HEK293 (cell line): ENCODE results near the gene ALDH16A1.

Experiments
- BCL11B ChIP-seq: fragments of 450-650 bp; formaldehyde crosslinking; IDR thresholded peaks from 2 replicates; pipeline ENCODE4 v1.5.1; 2016; ENCODE audit warnings: low read depth, missing biosample characterization, missing genetic modification characterization
- GLIS2 ChIP-seq: fragments of 450-650 bp; formaldehyde crosslinking; IDR thresholded peaks from 2 replicates; pipeline ENCODE4 v1.5.1; 2016; ENCODE audit warnings: missing biosample characterization, missing genetic modification characterization
- KLF1 ChIP-seq: fragments of 450-650 bp; formaldehyde crosslinking; IDR thresholded peaks from 2 replicates; pipeline ENCODE4 v1.5.1; 2016; ENCODE audit warnings: missing biosample characterization, missing genetic modification characterization
- WT1 ChIP-seq: fragments of 450-650 bp; formaldehyde crosslinking; IDR thresholded peaks from 2 replicates; pipeline ENCODE4 v1.5.1; 2016; ENCODE audit warnings: missing biosample characterization, missing genetic modification characterization
- YY2 ChIP-seq: fragments of 450-650 bp; formaldehyde crosslinking; IDR thresholded peaks from 2 replicates; pipeline ENCODE4 v1.5.1; 2016; ENCODE audit warnings: missing biosample characterization, missing genetic modification characterization
- ZBTB1 ChIP-seq: fragments of 450-650 bp; formaldehyde crosslinking; IDR thresholded peaks from 2 replicates; pipeline ENCODE4 v1.5.1; 2016; ENCODE audit warnings: missing biosample characterization, missing genetic modification characterization
- ZNF112 ChIP-seq: fragments of 450-650 bp; formaldehyde crosslinking; IDR thresholded peaks from 2 replicates; pipeline ENCODE4 v1.5.0; 2017; ENCODE audit warnings: missing biosample characterization, missing genetic modification characterization
- ZNF16 ChIP-seq: fragments of 450-650 bp; formaldehyde crosslinking; IDR thresholded peaks from 2 replicates; pipeline ENCODE4 v1.5.1; 2016; ENCODE audit warnings: low read depth, missing biosample characterization, missing genetic modification characterization
- ZNF184 ChIP-seq: fragments of 450-650 bp; IDR thresholded peaks from 2 replicates; pipeline ENCODE4 v1.5.1; 2018; ENCODE audit warnings: missing biosample characterization, mild to moderate bottlenecking, missing genetic modification characterization
- ZNF302 ChIP-seq: fragments of 450-650 bp; formaldehyde crosslinking; IDR thresholded peaks from 2 replicates; pipeline ENCODE4 v1.5.1; 2016; ENCODE audit warnings: missing biosample characterization, missing genetic modification characterization, low read depth
- ZNF324 ChIP-seq: fragments of 450-650 bp; formaldehyde crosslinking; IDR thresholded peaks from 2 replicates; pipeline ENCODE4 v1.5.1; 2016; ENCODE audit warnings: missing biosample characterization, missing genetic modification characterization
- ZNF404 ChIP-seq: fragments of 450-650 bp; formaldehyde crosslinking; IDR thresholded peaks from 2 replicates; pipeline ENCODE4 v1.5.1; 2017; ENCODE audit warnings: missing biosample characterization, missing genetic modification characterization
- ZNF416 ChIP-seq: fragments of 450-650 bp; formaldehyde crosslinking; IDR thresholded peaks from 2 replicates; pipeline ENCODE4 v1.5.1; 2016; ENCODE audit warnings: missing biosample characterization, missing genetic modification characterization
- ZNF423 ChIP-seq: fragments of 450-650 bp; formaldehyde crosslinking; IDR thresholded peaks from 2 replicates; pipeline ENCODE4 v1.5.1; 2016; ENCODE audit warnings: missing biosample characterization, missing genetic modification characterization
- ZNF426 ChIP-seq: fragments of 450-650 bp; formaldehyde crosslinking; IDR thresholded peaks from 2 replicates; pipeline ENCODE4 v1.5.1; 2017; ENCODE audit warnings: missing biosample characterization, missing genetic modification characterization, mild to moderate bottlenecking, inconsistent platforms, moderate library complexity
- ZNF544 ChIP-seq: fragments of 450-650 bp; formaldehyde crosslinking; IDR thresholded peaks from 2 replicates; pipeline ENCODE4 v1.5.0; 2017; ENCODE audit warnings: missing biosample characterization, missing genetic modification characterization
- ZNF560 ChIP-seq: fragments of 450-650 bp; formaldehyde crosslinking; IDR thresholded peaks from 2 replicates; pipeline ENCODE4 v1.5.1; 2017; ENCODE audit warnings: missing biosample characterization, missing genetic modification characterization, borderline replicate concordance
- ZNF623 ChIP-seq: fragments of 450-650 bp; formaldehyde crosslinking; IDR thresholded peaks from 2 replicates; pipeline ENCODE4 v1.5.1; 2016; ENCODE audit warnings: missing biosample characterization, missing genetic modification characterization
- ZNF654 ChIP-seq: fragments of 450-650 bp; formaldehyde crosslinking; IDR thresholded peaks from 2 replicates; pipeline ENCODE4 v1.5.1; 2016; ENCODE audit warnings: low read depth, missing biosample characterization, missing genetic modification characterization
- ZNF664 ChIP-seq: fragments of 450-650 bp; formaldehyde crosslinking; IDR thresholded peaks from 2 replicates; pipeline ENCODE4 v1.5.1; 2016; ENCODE audit warnings: missing biosample characterization, missing genetic modification characterization
- ZNF747 ChIP-seq: fragments of 450-650 bp; formaldehyde crosslinking; IDR thresholded peaks from 2 replicates; pipeline ENCODE4 v1.5.1; 2016; ENCODE audit warnings: missing biosample characterization, missing genetic modification characterization
- ZNF785 ChIP-seq: fragments of 450-650 bp; formaldehyde crosslinking; IDR thresholded peaks from 2 replicates; pipeline ENCODE4 v1.5.1; 2016; ENCODE audit warnings: missing biosample characterization, missing genetic modification characterization
- ZNF830 ChIP-seq: fragments of 450-650 bp; IDR thresholded peaks from 2 replicates; pipeline ENCODE4 v1.5.0; 2018; ENCODE audit warnings: missing biosample characterization, missing genetic modification characterization, low read depth, mild to moderate bottlenecking, moderate library complexity
- ZSCAN16 ChIP-seq: fragments of 450-650 bp; formaldehyde crosslinking; IDR thresholded peaks from 2 replicates; pipeline ENCODE4 v1.5.1; 2016; ENCODE audit warnings: missing biosample characterization, missing genetic modification characterization
- TF ChIP-seq, protein P1 (sequence below): fragments of 450-650 bp; formaldehyde crosslinking; IDR thresholded peaks from 2 replicates; pipeline ENCODE4; 2016; ENCODE audit warnings: missing biosample characterization, missing genetic modification characterization
- TF ChIP-seq, protein P2 (sequence below): fragments of 450-650 bp; formaldehyde crosslinking; IDR thresholded peaks from 2 replicates; pipeline ENCODE4 v1.5.1; 2016; ENCODE audit warnings: missing biosample characterization, missing genetic modification characterization
- TF ChIP-seq, protein P3 (sequence below): fragments of 450-650 bp; formaldehyde crosslinking; IDR thresholded peaks from 2 replicates; pipeline ENCODE4 v1.5.1; 2017; ENCODE audit warnings: missing biosample characterization, missing genetic modification characterization
- TF ChIP-seq, protein P4 (sequence below): fragments of 450-650 bp; formaldehyde crosslinking; IDR thresholded peaks from 2 replicates; pipeline ENCODE4 v1.5.1; 2017; ENCODE audit warnings: missing biosample characterization, missing genetic modification characterization
- TF ChIP-seq, protein P5 (sequence below): IDR thresholded peaks from 2 replicates; pipeline ENCODE4 v1.6.1; 2011; ENCODE audit warnings: mild to moderate bottlenecking, low read depth, low read length, borderline replicate concordance
- TF ChIP-seq, protein P6 (sequence below): fragments of 450-650 bp; formaldehyde crosslinking; IDR thresholded peaks from 2 replicates; pipeline ENCODE4 v1.5.1; 2017; ENCODE audit warnings: missing biosample characterization, missing genetic modification characterization

Gene ALDH16A1

DNA sequence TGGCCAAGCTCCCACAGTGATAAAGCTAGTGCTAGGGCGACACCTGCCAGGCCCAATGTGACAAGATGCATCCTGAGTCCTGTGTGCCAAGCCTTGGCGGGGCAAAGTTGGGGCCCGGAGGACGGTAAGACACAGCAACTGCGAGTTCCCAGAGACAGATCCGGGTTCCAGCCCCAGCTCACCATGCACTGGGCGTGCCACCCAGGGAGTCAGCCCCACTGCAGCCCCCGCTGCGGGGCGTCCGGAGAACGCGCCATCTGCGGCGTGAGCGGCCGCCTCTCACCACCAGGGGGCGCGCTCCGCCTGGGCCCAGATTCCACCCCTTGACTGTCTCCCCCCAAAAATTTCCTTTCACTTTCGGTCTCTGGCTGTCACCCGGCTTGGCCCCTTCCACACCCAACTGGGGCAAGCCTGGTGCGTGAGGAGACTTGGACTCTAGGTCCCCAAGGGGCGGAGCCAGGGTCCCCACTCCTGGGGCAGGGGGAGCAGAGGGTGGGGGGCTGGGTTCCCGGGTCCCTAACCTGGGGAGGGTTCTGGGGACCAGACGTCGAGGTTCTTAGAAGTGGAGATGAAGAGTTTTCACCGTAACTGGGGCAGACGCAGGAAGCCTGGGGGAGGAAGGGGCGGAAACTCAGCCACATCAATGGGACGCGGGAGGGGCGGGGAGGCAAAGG is 21.0 kb downstream of the ALDH16A1 start, which contains the start of gene FLT3LG (continued):
- TF ChIP-seq WT1 (tag by site-specific recombination), result 0 out of 2 replicates have a peak, but pooled peaks have one; percentile 36
- TF ChIP-seq ZNF785, result 0 out of 2 replicates have a peak, but pooled peaks have one; percentile 29
- TF ChIP-seq, protein P1, sequence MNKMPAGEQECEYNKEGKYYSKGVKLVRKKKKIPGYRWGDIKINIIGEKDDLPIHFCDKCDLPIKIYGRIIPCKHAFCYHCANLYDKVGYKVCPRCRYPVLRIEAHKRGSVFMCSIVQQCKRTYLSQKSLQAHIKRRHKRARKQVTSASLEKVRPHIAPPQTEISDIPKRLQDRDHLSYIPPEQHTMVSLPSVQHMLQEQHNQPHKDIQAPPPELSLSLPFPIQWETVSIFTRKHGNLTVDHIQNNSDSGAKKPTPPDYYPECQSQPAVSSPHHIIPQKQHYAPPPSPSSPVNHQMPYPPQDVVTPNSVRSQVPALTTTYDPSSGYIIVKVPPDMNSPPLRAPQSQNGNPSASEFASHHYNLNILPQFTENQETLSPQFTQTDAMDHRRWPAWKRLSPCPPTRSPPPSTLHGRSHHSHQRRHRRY (tag by site-specific recombination), result no peak
- TF ChIP-seq ZNF426 (tag by site-specific recombination), result no peak
- TF ChIP-seq ZNF830 (tag by site-specific recombination), result no peak
- no peak for TF ChIP-seq ZSCAN16 (tag by site-specific recombination)
- TF ChIP-seq, protein P2, sequence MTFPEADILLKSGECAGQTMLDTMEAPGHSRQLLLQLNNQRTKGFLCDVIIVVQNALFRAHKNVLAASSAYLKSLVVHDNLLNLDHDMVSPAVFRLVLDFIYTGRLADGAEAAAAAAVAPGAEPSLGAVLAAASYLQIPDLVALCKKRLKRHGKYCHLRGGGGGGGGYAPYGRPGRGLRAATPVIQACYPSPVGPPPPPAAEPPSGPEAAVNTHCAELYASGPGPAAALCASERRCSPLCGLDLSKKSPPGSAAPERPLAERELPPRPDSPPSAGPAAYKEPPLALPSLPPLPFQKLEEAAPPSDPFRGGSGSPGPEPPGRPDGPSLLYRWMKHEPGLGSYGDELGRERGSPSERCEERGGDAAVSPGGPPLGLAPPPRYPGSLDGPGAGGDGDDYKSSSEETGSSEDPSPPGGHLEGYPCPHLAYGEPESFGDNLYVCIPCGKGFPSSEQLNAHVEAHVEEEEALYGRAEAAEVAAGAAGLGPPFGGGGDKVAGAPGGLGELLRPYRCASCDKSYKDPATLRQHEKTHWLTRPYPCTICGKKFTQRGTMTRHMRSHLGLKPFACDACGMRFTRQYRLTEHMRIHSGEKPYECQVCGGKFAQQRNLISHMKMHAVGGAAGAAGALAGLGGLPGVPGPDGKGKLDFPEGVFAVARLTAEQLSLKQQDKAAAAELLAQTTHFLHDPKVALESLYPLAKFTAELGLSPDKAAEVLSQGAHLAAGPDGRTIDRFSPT (tag by site-specific recombination), result peak; percentile 62
- TF ChIP-seq, protein P3, sequence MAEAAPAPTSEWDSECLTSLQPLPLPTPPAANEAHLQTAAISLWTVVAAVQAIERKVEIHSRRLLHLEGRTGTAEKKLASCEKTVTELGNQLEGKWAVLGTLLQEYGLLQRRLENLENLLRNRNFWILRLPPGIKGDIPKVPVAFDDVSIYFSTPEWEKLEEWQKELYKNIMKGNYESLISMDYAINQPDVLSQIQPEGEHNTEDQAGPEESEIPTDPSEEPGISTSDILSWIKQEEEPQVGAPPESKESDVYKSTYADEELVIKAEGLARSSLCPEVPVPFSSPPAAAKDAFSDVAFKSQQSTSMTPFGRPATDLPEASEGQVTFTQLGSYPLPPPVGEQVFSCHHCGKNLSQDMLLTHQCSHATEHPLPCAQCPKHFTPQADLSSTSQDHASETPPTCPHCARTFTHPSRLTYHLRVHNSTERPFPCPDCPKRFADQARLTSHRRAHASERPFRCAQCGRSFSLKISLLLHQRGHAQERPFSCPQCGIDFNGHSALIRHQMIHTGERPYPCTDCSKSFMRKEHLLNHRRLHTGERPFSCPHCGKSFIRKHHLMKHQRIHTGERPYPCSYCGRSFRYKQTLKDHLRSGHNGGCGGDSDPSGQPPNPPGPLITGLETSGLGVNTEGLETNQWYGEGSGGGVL (tag by site-specific recombination), result peak; percentile 80; the same call in 1 of the 2 replicates
- TF ChIP-seq ZBTB1 (tag by site-specific recombination), result no peak
- no peak for TF ChIP-seq ZNF560 (tag by site-specific recombination)
- TF ChIP-seq ZNF623, result no peak
- no peak for TF ChIP-seq ZNF747 (tag by site-specific recombination)
- no peak for TF ChIP-seq ZNF112 (tag by site-specific recombination)
- TF ChIP-seq ZNF184, result no peak
- peak; percentile 48 for TF ChIP-seq ZNF654 (tag by site-specific recombination)
- TF ChIP-seq, protein P4, sequence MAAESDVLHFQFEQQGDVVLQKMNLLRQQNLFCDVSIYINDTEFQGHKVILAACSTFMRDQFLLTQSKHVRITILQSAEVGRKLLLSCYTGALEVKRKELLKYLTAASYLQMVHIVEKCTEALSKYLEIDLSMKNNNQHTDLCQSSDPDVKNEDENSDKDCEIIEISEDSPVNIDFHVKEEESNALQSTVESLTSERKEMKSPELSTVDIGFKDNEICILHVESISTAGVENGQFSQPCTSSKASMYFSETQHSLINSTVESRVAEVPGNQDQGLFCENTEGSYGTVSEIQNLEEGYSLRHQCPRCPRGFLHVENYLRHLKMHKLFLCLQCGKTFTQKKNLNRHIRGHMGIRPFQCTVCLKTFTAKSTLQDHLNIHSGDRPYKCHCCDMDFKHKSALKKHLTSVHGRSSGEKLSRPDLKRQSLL, result no peak
- TF ChIP-seq, protein P5, sequence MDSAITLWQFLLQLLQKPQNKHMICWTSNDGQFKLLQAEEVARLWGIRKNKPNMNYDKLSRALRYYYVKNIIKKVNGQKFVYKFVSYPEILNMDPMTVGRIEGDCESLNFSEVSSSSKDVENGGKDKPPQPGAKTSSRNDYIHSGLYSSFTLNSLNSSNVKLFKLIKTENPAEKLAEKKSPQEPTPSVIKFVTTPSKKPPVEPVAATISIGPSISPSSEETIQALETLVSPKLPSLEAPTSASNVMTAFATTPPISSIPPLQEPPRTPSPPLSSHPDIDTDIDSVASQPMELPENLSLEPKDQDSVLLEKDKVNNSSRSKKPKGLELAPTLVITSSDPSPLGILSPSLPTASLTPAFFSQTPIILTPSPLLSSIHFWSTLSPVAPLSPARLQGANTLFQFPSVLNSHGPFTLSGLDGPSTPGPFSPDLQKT, result no peak
- no peak for TF ChIP-seq ZNF302 (tag by site-specific recombination)
- no peak; the same call in 1 of the 2 replicates for TF ChIP-seq YY2 (tag by site-specific recombination)
- TF ChIP-seq ZNF16, result no peak
- TF ChIP-seq ZNF416 (tag by site-specific recombination), result no peak
- peak; percentile 66; the same call in 1 of the 2 replicates for TF ChIP-seq ZNF324 (tag by site-specific recombination)
- peak; percentile 53 for TF ChIP-seq BCL11B (tag by site-specific recombination)
- TF ChIP-seq ZNF664 (tag by site-specific recombination), result no peak
- TF ChIP-seq ZNF423 (tag by site-specific recombination), result peak; percentile 83
- peak; percentile 78 for TF ChIP-seq KLF1 (tag by site-specific recombination)
- TF ChIP-seq ZNF404 (tag by site-specific recombination), result no peak
- peak; percentile 90 for TF ChIP-seq GLIS2 (tag by site-specific recombination)
- TF ChIP-seq, protein P6, sequence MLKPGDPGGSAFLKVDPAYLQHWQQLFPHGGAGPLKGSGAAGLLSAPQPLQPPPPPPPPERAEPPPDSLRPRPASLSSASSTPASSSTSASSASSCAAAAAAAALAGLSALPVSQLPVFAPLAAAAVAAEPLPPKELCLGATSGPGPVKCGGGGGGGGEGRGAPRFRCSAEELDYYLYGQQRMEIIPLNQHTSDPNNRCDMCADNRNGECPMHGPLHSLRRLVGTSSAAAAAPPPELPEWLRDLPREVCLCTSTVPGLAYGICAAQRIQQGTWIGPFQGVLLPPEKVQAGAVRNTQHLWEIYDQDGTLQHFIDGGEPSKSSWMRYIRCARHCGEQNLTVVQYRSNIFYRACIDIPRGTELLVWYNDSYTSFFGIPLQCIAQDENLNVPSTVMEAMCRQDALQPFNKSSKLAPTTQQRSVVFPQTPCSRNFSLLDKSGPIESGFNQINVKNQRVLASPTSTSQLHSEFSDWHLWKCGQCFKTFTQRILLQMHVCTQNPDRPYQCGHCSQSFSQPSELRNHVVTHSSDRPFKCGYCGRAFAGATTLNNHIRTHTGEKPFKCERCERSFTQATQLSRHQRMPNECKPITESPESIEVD, result no peak
- TF ChIP-seq ZNF544 (tag by site-specific recombination), result no peak
